ENCODE data around the gene NPEPPS. TPM values are rescaled to one million over a fixed set of nuclear protein-coding genes. Genes with fewer than 3 reads are reported as not detected.

NPEPPS gene
- total RNA-seq, result 130 and 142 TPM in 2 replicates

GRCh38 chr17:47530557-47531232 is at the start of gene NPEPPS:
NPEPPS (plus strand) TSS chr17:47531108; CDS start chr17:47531301, 193 bp downstream.

GRCh38 chr17:47649153-47649971 is 118.5 kb downstream of the NPEPPS start, which contains the start of gene KPNB1:
KPNB1 (plus strand) TSS chr17:47649919; CDS start chr17:47650245, 326 bp downstream.

Small RNAs within 50 kb of the gene (small RNA-seq; reads per million reads assigned to genes)
- not detected for gene RF00019

Other genes starting within 250 kb of the NPEPPS start
- 6.0 and 7.0 TPM in 2 replicates for gene EFCAB13, start 207.2 kb upstream of the NPEPPS start, total RNA-seq
- gene KPNB1, start 118.8 kb downstream of the NPEPPS start, total RNA-seq, result 566 and 640 TPM in 2 replicates
- 8.8 and 14.6 TPM in 2 replicates for gene TBKBP1, start 163.1 kb downstream of the NPEPPS start, total RNA-seq
- gene TBX21, start 202.1 kb downstream of the NPEPPS start, total RNA-seq, result not detected in 2 replicates

All from thoracic aorta endothelial cell (primary cell).